LNCAP (cell line): ENCODE measurements around the gene CRY1.

ENCODE experiments used
- CTCF ChIP-seq: fragments of 450-650 bp; IDR thresholded peaks from 2 replicates; pipeline ENCODE4 v1.5.1; 2017; ENCODE audit warnings: mild to moderate bottlenecking

The CRY1 gene

GRCh38 chr12:106986625-106987389, 106.5 kb downstream of the CRY1 start, which contains the start of gene MTERF2:
MTERF2 (minus strand) TSS chr12:106987146; CDS start chr12:106978714, 8,432 bp downstream.
- TF ChIP-seq CTCF, result no peak

GRCh38 chr12:106986135-106986534, 107.2 kb downstream of the CRY1 start:
- no peak for TF ChIP-seq CTCF

- no peak for TF ChIP-seq CTCF
Measured at GRCh38 chr12:106985479-106985878, 107.9 kb downstream of the CRY1 start.

- TF ChIP-seq CTCF, result no peak
Measured at GRCh38 chr12:106984588-106985137, 108.7 kb downstream of the CRY1 start.

- no peak for TF ChIP-seq CTCF
Measured at GRCh38 chr12:106982229-106982628, 111.1 kb downstream of the CRY1 start.

GRCh38 chr12:106981788-106982187, 111.6 kb downstream of the CRY1 start:
- no peak for TF ChIP-seq CTCF

- no peak for TF ChIP-seq CTCF
Measured at GRCh38 chr12:106980944-106981343, 112.4 kb downstream of the CRY1 start.
